M059J (cell line): ENCODE measurements around the gene ZNF92. TPM values are rescaled to one million over a fixed set of nuclear protein-coding genes. Genes with fewer than 3 reads are reported as not detected.
"Not testable (repeated sequence)": the region's sequence is repeated elsewhere in the genome, so short reads cannot be mapped to it uniquely, and the experiment has no call there.

ENCODE experiments used
- DNase-seq: peaks from one replicate; pipeline ENCODE4 v3.0.0-alpha.2; 2012; ENCODE audit warnings: low read depth
- total RNA-seq: library from RNA; depleted of rRNA; stranded (reverse); fragments of >200 nt; shearing (Covaris generic); gene quantifications from 2 replicates; pipeline ENCODE4 v1.2.3, GENCODE V29; 2014; rRNA removed

ZNF92 gene
- 14.5 and 16.0 TPM in 2 replicates for total RNA-seq

DNA sequence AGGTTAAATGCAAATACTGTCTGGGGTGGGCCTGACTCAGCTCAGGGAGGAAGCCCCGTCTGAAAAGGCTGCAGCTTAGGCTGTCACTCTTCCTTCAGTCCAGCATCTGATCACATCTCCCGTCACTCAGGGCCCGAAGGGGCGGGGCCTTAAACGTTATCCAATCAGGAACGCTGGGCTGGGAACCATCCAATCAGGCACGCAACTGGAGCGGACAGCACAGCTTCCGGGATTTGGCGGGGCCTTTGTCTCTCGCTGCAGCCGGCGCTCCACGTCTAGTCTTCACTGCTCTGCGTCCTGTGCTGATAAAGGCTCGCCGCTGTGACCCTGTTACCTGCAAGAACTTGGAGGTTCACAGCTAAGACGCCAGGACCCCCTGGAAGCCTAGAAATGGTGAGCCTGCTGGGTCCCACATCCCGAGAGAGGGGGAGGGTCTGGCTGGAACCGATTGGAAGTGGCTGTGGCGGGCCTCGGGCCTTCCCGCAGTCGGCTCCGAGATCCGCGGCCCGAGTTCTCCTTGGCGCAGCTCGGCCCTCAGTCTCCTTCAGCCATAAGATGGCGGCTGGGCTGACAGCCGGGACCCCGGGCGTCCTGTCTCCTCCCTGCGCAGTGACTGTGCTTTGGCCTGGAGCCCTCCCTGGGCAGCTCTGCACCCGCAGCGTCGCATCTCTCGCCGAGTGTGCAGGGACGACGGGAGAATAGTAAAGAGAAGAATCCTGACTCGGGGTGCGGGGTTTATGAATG, at the start of gene ZNF92:
ZNF92 (plus strand) TSS at position 248 of the 744 bp plus-strand sequence; CDS start at position 391, 143 bp downstream.
- peak; percentile 98 for DNase-seq

DNA sequence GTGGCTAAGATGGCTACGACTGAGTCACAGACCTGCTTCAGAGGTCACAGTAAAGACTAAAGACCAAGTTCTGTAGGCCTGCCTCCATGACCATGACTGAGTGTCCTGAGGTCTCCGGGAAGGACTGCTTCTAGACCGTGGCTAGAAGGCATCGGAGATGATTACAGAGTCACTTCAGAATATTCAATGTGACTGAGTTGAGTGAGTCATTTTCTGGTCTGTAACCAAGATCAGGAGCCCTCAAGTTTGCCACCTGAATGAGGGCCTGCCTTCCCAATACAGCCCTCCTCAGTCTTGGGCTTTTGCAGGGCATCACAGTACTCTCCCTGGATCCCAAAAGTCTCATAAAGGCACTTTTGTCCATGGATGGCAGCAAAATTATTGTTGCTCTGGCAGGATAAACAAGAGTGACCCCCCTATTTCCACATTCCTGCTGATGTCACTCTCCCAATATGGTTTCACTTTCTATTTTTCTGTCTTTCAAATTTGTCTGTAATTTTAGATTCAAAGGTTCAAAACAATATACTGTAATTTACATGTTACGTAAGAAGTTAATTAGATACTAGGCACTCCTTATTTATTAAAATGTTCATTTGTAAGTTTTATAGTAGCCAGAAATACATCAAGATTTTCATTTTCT, 47.7 kb upstream of the ZNF92 start:
- DNase-seq: peak; percentile 84

- DNase-seq: peak; percentile 7
Measured at GRCh38 chr7:65338346-65338745, 35.3 kb upstream of the ZNF92 start.

DNA sequence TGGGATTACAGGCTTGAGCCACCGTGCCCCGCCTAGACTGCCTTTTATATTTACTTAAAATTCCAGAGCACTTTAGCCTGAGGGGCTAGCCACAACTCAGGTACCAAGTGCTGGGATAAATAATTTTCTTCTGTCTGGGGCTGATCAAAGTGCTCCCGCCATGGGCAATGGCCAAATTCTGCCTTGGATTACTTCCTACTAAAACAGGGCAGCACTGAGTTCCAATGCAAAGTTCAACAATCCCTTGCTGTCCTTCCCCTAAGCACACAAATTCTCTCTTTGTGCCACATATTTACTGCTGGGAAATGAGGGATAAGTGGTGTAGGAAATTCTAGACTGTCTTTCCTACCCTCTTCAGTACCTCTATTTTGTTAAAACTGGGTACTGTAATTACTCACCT, 34.4 kb upstream of the ZNF92 start:
- DNase-seq: peak; percentile 6

GRCh38 chr7:65342723-65343629, 30.7 kb upstream of the ZNF92 start:
- DNase-seq: no peak

- DNase-seq: not testable (repeated sequence)
Measured at GRCh38 chr7:65344541-65344940, 29.1 kb upstream of the ZNF92 start.

GRCh38 chr7:65354263-65354662, 19.4 kb upstream of the ZNF92 start:
- no peak for DNase-seq

GRCh38 chr7:65369843-65370242, 3.8 kb upstream of the ZNF92 start:
- no peak for DNase-seq

DNA sequence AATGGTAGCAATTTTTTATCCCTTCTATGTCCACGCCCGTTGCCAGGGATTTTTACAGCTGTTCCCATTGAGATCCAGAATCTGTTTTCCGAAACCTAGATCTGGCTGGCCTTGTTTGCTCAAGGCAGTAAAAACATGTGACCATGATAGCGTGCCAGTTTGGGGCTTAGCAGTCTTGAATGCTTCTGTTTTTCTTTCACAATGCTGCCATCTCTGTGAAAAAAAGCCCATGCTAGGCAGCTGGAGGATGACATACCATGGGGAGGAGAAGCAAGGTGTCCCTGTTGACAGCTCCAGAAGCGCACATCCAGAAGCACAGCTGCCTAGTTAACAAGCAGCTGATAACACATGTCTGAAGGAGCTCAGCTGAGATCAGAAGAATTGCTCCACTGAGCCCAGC, 2.2 kb upstream of the ZNF92 start:
- no peak for DNase-seq

DNA sequence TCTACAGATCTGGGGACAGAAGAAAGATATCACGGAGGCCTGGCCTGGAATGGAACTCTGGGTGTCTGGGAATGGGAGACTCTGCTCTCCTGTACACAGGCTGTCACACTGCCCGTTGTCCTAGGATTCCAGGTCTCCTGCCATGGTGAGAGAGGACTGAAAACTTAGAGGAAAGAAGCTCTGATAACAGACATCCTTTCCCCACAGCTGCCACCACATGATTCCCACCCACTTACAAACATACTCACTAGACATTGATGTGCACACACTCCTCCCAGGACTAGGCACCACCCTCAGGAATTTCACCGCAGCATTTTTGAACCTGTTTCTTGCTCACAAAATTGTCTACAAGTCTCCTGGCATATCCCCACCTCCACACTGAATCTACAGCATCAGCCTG, 5.7 kb downstream of the ZNF92 start:
- DNase-seq: peak; percentile 18

GRCh38 chr7:65381742-65382141, 8.1 kb downstream of the ZNF92 start:
- no peak for DNase-seq

DNA sequence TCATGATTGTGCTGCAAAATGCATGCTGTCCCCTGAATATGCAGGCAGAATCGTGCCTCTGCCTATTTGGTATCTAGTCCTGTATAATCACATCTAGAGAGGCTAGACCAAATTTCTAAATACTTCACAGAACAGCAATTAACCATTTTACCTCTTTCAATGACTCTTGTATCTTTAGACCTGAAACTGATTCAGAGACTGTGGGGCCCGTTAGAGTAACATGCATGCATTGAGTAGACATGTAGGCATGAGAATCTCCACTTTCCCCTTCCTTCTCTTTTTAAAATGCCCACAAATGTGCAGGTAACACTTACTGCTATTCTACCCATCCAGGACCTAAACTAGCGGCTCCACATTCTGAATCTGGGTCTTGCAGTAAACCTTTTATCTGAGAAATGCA, 8.8 kb downstream of the ZNF92 start:
- no peak for DNase-seq

- no peak for DNase-seq
Measured at GRCh38 chr7:65387891-65388290, 14.2 kb downstream of the ZNF92 start.

DNA sequence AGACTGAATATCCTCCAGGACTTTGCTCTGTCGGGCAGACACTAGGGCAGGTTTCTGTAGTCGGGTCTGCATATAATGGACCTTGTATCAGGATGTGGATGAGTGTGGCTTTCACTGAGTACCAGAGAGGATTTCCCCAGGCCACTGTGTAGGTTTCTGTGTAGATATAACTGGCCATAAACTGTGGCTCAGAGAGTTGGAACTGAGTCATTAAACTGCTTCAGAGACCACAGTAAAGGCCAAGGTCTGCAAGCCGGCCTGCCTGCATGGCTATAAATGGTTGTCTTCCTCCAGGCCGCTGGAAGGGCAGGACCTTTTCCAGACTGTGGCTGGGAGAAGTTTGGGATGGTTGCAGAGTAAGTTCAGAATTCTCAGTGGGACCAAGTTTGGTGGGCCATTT, 16.9 kb downstream of the ZNF92 start:
- peak; percentile 73 for DNase-seq

DNA sequence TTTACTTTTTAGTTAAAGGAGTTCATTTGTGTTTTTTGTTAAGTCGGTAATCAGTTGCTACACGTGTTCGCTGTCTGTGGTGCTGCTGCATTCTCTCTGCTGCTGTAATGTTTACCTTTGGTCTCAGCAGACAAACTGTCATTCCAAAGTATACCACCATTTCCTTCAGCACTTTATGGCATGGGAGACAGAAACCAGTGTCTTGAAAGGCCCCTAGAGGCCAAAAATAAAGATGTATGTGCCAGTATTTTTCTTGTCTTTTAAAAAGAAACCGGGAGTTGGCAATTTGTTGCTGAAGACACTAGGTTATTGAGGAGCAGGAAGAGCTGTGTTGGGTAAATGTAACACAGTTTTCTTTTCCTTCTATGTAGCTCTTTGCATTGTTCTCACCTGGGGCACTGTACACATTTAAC, 24.1 kb downstream of the ZNF92 start:
- DNase-seq: no peak

DNA sequence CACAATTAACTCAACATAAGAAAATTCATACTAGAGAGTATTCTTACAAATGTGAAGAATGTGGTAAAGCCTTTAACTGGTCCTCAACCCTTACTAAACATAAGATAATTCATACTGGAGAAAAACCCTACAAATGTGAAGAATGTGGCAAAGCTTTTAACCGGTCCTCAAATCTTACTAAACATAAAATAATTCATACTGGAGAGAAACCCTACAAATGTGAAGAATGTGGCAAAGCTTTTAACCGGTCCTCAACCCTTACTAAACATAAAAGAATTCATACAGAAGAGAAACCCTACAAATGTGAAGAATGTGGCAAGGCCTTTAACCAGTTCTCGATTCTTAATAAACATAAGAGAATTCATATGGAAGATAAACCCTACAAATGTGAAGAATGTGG, 25.0 kb downstream of the ZNF92 start:
- not testable (repeated sequence) for DNase-seq

DNA sequence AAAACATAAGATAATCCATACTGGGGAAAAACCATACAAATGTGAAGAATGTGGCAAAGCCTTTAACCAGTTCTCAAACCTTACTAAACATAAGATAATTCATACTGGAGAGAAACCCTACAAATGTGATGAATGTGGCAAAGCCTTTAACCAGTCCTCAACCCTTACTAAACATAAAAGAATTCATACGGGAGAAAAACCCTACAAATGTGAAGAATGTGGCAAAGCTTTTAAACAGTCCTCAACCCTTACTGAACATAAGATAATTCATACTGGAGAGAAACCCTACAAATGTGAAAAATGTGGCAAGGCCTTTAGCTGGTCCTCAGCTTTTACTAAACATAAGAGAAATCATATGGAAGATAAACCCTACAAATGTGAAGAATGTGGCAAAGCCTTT, 25.4 kb downstream of the ZNF92 start:
- not testable (repeated sequence) for DNase-seq

DNA sequence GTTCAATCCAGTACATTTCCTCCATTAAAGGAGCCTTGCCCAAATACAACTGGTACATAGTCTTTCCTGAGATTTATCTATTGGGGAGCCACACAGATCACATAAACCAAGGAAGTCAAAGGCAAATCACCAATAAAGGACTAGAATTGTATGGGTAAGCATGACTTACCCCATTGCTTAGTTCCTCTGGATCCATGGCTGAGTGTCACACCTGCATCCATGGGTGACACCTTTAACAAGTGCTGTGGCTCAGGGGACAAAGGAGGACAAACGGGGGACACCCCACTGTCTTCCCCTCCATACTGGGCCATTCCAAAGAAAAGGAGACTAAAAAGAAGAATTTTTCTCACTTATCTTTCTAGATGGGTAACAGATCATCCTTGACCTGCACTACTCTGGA, 30.4 kb downstream of the ZNF92 start:
- DNase-seq: peak; percentile 13

DNA sequence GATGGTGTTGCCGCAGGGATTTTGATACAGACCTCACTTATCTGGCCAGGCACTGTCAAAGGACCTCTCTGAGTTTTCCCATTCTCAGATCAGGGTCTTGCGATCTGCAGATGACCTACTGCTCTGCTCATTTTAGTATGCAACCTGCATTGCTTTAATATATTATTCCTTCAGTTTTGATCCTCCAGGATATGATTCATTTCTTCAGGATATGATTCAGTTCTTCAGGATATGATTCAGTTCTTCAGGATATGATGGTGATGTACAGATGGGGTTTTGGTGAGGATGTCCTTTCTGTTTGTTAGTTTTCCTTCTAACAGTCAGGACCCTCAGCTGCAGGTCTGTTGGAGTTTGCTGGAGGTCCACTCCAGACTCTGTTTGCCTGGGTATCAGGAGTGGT, 33.1 kb downstream of the ZNF92 start:
- not testable (repeated sequence) for DNase-seq

DNA sequence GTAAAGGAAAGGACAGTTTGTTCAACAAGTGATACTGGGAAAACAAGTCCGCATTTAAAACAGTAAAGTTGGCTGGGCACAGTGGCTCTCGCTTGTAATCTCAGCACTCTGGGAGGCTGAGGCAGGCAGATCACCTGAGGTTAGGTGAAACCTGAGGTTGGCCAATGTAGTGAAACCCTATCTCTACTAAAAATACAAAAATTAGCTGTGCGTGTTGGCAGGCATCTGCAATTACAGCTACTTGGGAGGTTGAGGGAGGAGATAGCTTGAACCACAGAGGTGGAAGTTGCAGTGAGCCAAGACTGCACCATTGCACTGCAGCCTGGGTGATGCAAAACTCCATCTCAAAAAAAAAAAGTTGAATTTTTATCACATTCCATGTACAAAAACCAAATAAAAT, 35.7 kb downstream of the ZNF92 start:
- DNase-seq: no peak

DNA sequence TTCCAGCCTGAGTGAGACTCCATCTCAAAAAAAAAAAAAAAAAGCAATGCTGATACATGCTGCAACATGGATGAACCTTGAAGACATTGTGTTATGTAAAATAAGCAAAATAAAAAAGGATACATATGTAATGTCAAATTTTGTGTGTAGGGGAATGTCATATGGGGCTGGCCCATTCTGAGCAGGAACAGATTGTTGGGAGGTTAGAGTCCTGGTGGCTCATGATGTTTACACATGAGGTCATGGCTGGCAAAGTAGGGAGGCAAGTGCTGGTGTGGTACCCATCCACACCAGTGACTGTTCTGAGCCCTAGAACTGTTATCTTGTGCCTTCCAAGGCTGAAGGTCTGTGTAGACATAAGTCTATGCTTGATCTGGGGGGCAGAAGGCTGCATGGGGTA, 37.6 kb downstream of the ZNF92 start:
- no peak for DNase-seq

DNA sequence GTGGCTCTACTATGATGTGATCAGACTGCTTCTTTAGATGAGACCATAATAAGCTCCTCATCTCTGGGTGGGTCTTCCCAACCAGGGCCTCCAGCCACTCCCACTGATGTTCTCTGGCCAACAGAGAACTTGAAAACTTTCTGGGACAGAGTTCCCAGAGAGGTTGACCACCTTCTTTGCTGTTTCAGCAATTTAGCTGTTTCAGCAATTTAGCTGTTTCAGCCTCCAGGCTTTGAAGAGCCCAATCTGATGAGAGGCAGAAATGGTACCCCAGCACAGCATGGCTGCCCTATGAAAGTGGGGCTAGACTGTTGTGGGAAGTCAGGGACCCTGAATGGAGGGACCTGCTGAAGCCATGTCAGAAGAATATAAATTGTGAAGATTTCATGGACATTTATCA, 49.0 kb downstream of the ZNF92 start:
- no peak for DNase-seq
